Skeletal muscle satellite cell (primary cell): Measurements from ENCODE around the gene AAK1.
A peak's percentile ranks its signal among the peaks of the same experiment; 100 is the strongest.

ENCODE experiments used
- H3K27me3 ChIP-seq: 2 replicates; pipeline ENCODE4 v1.7.0; 2013; ENCODE audit warnings: low read length; ENCODE audit not compliant: control insufficient read depth, insufficient read depth
- H3K36me3 ChIP-seq: 2 replicates; pipeline ENCODE4 v1.7.0; 2013; ENCODE audit warnings: mild to moderate bottlenecking, control low read depth, low read length; ENCODE audit not compliant: insufficient read depth
- H3K4me1 ChIP-seq: 2 replicates; pipeline ENCODE4 v1.7.0; 2013; ENCODE audit warnings: low read length; ENCODE audit not compliant: control insufficient read depth, insufficient read depth
- H3K4me2 ChIP-seq: 2 replicates; pipeline ENCODE4 v1.7.0; 2013; ENCODE audit warnings: mild to moderate bottlenecking, low read length
- H3K4me3 ChIP-seq: 2 replicates; pipeline ENCODE4 v1.7.0; 2013; ENCODE audit warnings: low read length
- H3K9ac ChIP-seq: 2 replicates; pipeline ENCODE4 v1.7.0; 2013; ENCODE audit warnings: mild to moderate bottlenecking, low read depth, low read length, moderate library complexity
- H3K9me3 ChIP-seq: replicated peaks from 2 replicates; pipeline ENCODE4 v1.7.0; 2013; ENCODE audit warnings: mild to moderate bottlenecking, control low read depth, low read length

AAK1 gene

DNA sequence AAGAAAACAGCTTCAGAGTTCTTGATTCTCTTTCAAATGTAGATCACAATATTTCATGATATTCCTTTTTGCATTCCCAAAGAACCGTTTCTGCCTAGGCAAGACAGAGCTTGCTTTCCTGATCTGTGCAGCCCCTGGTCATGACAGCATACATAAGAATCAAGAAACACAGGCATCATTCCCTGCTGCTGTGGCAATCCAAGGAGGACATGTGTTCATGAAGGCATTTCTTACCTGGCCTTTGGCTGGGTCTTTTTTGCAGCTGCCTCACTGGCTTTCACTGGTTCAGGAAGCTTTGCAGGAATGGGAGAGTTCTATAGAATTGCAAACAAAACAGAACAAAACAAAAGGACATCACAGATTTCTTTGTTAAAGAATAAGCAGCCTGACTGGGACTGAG, 118.7 kb downstream of the AAK1 start:
- Histone ChIP-seq H3K27me3 (no peaks in the 10 kb centered on the region), H3K9me3 (no peaks in the 10 kb centered on the region), H3K4me3 (no peak overlapping the region), H3K9ac (no peak overlapping the region), H3K4me1 (no peaks in the 10 kb centered on the region), H3K36me3 (peaks cover 62% of the 10 kb centered on the region), H3K4me2 (no peak overlapping the region)

GRCh38 chr2:69521747-69522146, 121.8 kb downstream of the AAK1 start:
- Histone ChIP-seq H3K4me3 (no peak overlapping the region), H3K27me3 (no peaks in the 10 kb centered on the region), H3K4me1 (no peaks in the 10 kb centered on the region), H3K9ac (no peak overlapping the region), H3K36me3 (peaks cover 73% of the 10 kb centered on the region), H3K9me3 (no peaks in the 10 kb centered on the region), H3K4me2 (no peak overlapping the region)

- H3K9me3 ChIP-seq = no peaks in the 10 kb centered on the region
- peaks cover 15% of the 10 kb centered on the region for H3K4me1 ChIP-seq
- H3K4me3 ChIP-seq = no peak overlapping the region
- H3K9ac ChIP-seq = no peak overlapping the region
- H3K27me3 ChIP-seq = no peaks in the 10 kb centered on the region
- no peak overlapping the region for H3K4me2 ChIP-seq
- peaks cover 61% of the 10 kb centered on the region for H3K36me3 ChIP-seq
These were observed 124.7 kb downstream of the AAK1 start for GRCh38 chr2:69518841-69519240.

GRCh38 chr2:69517410-69517809, 126.1 kb downstream of the AAK1 start:
- Histone ChIP-seq H3K9ac (no peak overlapping the region), H3K9me3 (no peaks in the 10 kb centered on the region), H3K4me1 (peaks cover 16% of the 10 kb centered on the region), H3K27me3 (no peaks in the 10 kb centered on the region), H3K4me3 (no peak overlapping the region), H3K4me2 (no peak overlapping the region), H3K36me3 (peaks cover 71% of the 10 kb centered on the region)

DNA sequence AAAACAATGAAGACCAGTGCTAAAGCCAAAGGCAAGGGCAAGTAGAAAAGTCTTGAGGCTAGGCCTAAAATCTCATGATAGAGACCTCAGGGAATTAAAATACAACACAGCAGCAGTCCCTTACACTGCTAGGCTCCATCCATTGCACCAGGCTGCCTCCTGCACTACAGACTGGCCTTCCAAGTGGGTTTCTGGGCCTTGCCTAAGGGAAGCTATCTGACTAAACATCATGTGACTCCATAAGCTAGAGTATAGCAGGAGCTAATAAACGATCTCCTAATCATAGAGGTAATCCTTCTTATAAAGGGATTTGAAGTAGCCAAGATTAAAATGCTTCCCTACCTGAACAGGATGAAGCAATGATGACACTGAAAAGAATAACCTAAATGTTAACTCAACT, 128.7 kb downstream of the AAK1 start:
- Histone ChIP-seq H3K4me2 (peak overlapping the region; percentile 10), H3K4me3 (no peak overlapping the region), H3K27me3 (no peaks in the 10 kb centered on the region), H3K36me3 (peaks cover 76% of the 10 kb centered on the region), H3K4me1 (peaks cover 16% of the 10 kb centered on the region), H3K9me3 (no peaks in the 10 kb centered on the region), H3K9ac (no peak overlapping the region)

DNA sequence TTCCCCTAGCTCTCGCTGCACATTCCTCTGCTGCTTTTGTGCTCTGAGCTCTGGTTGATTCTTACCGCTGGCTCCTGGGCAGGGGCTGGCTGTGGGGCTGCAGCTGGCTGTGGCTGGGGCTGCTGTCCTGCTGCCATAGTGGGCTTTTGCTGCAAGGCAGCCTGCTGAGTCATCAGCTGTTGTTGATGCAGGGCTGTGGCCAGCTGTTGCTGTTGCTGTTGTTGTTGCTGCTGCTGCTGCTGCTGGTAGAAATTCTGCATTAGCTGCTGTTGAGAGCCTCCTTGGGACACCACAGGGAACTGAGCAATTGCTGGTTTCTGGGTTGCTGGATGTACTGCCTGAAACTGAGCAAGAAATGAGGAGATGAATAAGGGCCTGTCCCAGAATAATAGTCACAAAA, 129.1 kb downstream of the AAK1 start:
- no peak overlapping the region for H3K9ac ChIP-seq
- H3K9me3 ChIP-seq = no peaks in the 10 kb centered on the region
- H3K4me3 ChIP-seq = no peak overlapping the region
- H3K4me2 ChIP-seq = peak overlapping the region; percentile 10
- H3K27me3 ChIP-seq = no peaks in the 10 kb centered on the region
- peaks cover 16% of the 10 kb centered on the region for H3K4me1 ChIP-seq
- H3K36me3 ChIP-seq = peaks cover 75% of the 10 kb centered on the region

DNA sequence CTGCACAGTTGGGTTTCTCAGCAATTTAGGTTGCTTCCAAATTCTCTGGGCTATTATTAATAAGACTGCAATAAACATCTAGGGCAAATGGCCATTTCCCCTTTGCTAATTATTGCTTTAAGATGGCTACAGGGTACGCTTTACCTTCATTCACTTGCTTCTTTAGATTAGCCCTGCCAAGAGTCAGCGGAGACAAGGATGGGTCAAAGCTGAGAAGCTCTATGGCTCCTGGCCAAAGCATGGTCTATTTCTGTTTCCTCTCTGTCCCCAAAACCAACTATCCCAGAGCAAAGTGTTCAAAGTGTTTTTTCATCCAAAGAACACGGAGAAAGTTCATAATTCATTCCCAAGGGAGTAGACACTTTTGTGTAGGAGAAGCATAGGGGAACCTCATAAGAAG, 131.1 kb downstream of the AAK1 start:
- H3K4me2 ChIP-seq = no peak overlapping the region
- no peaks in the 10 kb centered on the region for H3K9me3 ChIP-seq
- no peak overlapping the region for H3K4me3 ChIP-seq
- no peaks in the 10 kb centered on the region for H3K27me3 ChIP-seq
- H3K9ac ChIP-seq = no peak overlapping the region
- peaks cover 20% of the 10 kb centered on the region for H3K4me1 ChIP-seq
- H3K36me3 ChIP-seq = peaks cover 68% of the 10 kb centered on the region

DNA sequence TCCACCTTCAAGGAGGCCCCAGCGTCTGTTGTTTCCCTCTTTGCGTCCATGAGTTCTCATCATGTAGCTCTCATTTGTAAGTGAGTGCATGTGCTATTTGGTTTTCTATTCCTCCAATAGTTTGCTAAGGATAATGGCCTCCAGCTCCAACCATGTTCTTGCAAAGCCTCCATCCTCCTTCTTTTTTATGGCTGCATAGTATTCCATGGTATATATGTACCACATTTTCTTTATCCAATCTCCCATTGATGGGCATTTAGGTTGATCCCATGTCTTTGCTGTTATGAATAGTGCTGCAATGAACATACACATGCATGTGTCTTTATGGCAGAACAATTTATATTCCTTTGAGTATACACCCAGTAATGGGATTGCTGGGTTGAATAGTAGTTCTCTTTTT, 133.3 kb downstream of the AAK1 start:
- no peak overlapping the region for H3K4me3 ChIP-seq
- H3K27me3 ChIP-seq = no peaks in the 10 kb centered on the region
- H3K9ac ChIP-seq = no peak overlapping the region
- H3K9me3 ChIP-seq = no peaks in the 10 kb centered on the region
- H3K36me3 ChIP-seq = peaks cover 79% of the 10 kb centered on the region
- peaks cover 19% of the 10 kb centered on the region for H3K4me1 ChIP-seq
- H3K4me2 ChIP-seq = no peak overlapping the region

GRCh38 chr2:69509750-69510140, 133.8 kb downstream of the AAK1 start:
- Histone ChIP-seq H3K36me3 (peaks cover 81% of the 10 kb centered on the region), H3K9me3 (no peaks in the 10 kb centered on the region), H3K27me3 (no peaks in the 10 kb centered on the region), H3K4me2 (no peak overlapping the region), H3K4me1 (peaks cover 14% of the 10 kb centered on the region), H3K4me3 (no peak overlapping the region), H3K9ac (no peak overlapping the region)

- no peak overlapping the region for H3K9ac ChIP-seq
- no peak overlapping the region for H3K4me2 ChIP-seq
- no peak overlapping the region for H3K4me3 ChIP-seq
- peaks cover 8% of the 10 kb centered on the region for H3K4me1 ChIP-seq
- no peaks in the 10 kb centered on the region for H3K27me3 ChIP-seq
- no peaks in the 10 kb centered on the region for H3K9me3 ChIP-seq
- peaks cover 76% of the 10 kb centered on the region for H3K36me3 ChIP-seq
These were observed 134.4 kb downstream of the AAK1 start for GRCh38 chr2:69509011-69509749.

GRCh38 chr2:69505710-69506109, 137.8 kb downstream of the AAK1 start:
- H3K27me3 ChIP-seq = no peaks in the 10 kb centered on the region
- H3K4me1 ChIP-seq = peaks cover 4% of the 10 kb centered on the region
- H3K4me2 ChIP-seq = no peak overlapping the region
- H3K36me3 ChIP-seq = peaks cover 51% of the 10 kb centered on the region
- no peak overlapping the region for H3K9ac ChIP-seq
- H3K4me3 ChIP-seq = no peak overlapping the region
- H3K9me3 ChIP-seq = no peaks in the 10 kb centered on the region

DNA sequence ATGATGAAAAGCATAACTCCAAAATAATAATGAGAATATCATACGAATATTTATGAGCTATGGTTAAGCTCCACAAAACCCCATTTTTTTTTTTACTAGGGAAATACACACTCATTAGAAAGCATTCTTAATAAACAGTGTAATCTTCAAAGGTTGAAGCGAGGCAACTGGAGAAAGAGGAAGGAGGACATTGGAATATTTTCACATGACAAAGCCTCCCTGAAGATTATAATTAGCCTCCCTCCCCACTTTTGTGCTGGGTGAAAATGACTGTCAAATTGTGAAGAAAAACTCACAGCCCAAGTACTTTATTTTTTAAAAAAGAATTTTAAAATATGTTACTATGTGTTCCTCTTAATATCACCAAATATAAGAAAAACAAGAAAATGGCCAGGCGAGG, 142.2 kb downstream of the AAK1 start:
- Histone ChIP-seq H3K4me1 (no peaks in the 10 kb centered on the region), H3K36me3 (peaks cover 25% of the 10 kb centered on the region), H3K4me3 (no peak overlapping the region), H3K27me3 (no peaks in the 10 kb centered on the region), H3K9ac (no peak overlapping the region), H3K4me2 (no peak overlapping the region), H3K9me3 (no peaks in the 10 kb centered on the region)
